Measurements from ENCODE around the gene SLC6A3. TPM values are rescaled to one million over a fixed set of nuclear protein-coding genes. Genes with fewer than 3 reads are reported as not detected.

The SLC6A3 gene
- total RNA-seq, 4 donors from 2014 or later, result not detected

DNA sequence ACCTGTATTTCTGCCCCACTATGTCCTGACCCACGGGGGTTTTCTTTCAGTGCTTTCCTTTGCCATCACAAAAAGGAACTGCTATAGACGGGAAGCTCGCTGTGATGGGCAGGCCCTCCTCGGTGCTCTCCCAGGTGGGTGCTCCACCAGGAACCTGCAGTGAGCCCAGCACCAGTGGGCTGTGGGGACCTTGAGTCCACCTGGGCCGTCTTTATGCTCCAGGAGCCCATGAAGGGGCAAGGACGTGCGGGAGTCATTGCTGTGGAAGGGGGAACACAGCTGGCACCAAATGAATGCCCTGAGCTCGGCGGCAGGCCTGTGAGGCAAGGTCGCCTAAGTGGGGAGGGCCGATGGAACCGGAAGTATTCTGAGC is 36.7 kb upstream of the SLC6A3 start:
- H3K4me1 ChIP-seq, result no peaks in the 10 kb centered on the region
- intact Hi-C loops (cut with DNase I; ENCODE audit: low total_unique reads), result no loop called here
- no peak overlapping the region for H3K27ac ChIP-seq
- H3K9me3 ChIP-seq, result no peaks in the 10 kb centered on the region
- H3K27me3 ChIP-seq, result no peaks in the 10 kb centered on the region
- no peak overlapping the region for H3K4me3 ChIP-seq
- no peak for ATAC-seq
- no peaks in the 10 kb centered on the region for H3K36me3 ChIP-seq
- in situ Hi-C loops (cut with MboI; ENCODE audit: low sequenced_read_pairs in 4 of 4), result no loop called here
- DNase-seq, result no peak
- TF ChIP-seq POLR2A (IDR thresholded peaks at IDR 0.05) (no peak), CTCF (IDR thresholded peaks at IDR 0.05 in 4 of 5, conservative IDR thresholded peaks at IDR 0.05 in 1 of 5) (no peak)

- H3K27me3 ChIP-seq, result no peaks in the 10 kb centered on the region
- no peak for ATAC-seq
- in situ Hi-C loops (cut with MboI; ENCODE audit: low sequenced_read_pairs in 4 of 4), result no loop called here
- no peak for DNase-seq
- no peaks in the 10 kb centered on the region for H3K36me3 ChIP-seq
- no peak overlapping the region for H3K4me3 ChIP-seq
- TF ChIP-seq CTCF (IDR thresholded peaks at IDR 0.05 in 4 of 5, conservative IDR thresholded peaks at IDR 0.05 in 1 of 5) (no peak), POLR2A (IDR thresholded peaks at IDR 0.05) (no peak)
- intact Hi-C loops (cut with DNase I; ENCODE audit: low total_unique reads), result no loop called here
- no peak overlapping the region for H3K27ac ChIP-seq
- no peaks in the 10 kb centered on the region for H3K9me3 ChIP-seq
- H3K4me1 ChIP-seq, result no peaks in the 10 kb centered on the region
These were observed 36.2 kb upstream of the SLC6A3 start for GRCh38 chr5:1481266-1481958.

GRCh38 chr5:1480806-1481205 is 35.6 kb upstream of the SLC6A3 start:
- H3K4me3 ChIP-seq, result no peak overlapping the region
- no peaks in the 10 kb centered on the region for H3K27me3 ChIP-seq
- no peak overlapping the region for H3K27ac ChIP-seq
- in situ Hi-C loops (cut with MboI; ENCODE audit: low sequenced_read_pairs in 4 of 4), result no loop called here
- intact Hi-C loops (cut with DNase I; ENCODE audit: low total_unique reads), result no loop called here
- ATAC-seq (no peak), DNase-seq (no peak)
- no peaks in the 10 kb centered on the region for H3K4me1 ChIP-seq
- H3K9me3 ChIP-seq, result no peaks in the 10 kb centered on the region
- H3K36me3 ChIP-seq, result no peaks in the 10 kb centered on the region
- TF ChIP-seq CTCF (IDR thresholded peaks at IDR 0.05 in 4 of 5, conservative IDR thresholded peaks at IDR 0.05 in 1 of 5) (no peak), POLR2A (IDR thresholded peaks at IDR 0.05) (no peak)

- no peak overlapping the region for H3K27ac ChIP-seq
- intact Hi-C loops (cut with DNase I; ENCODE audit: low total_unique reads), result no loop called here
These were observed 35.0 kb upstream of the SLC6A3 start for GRCh38 chr5:1480217-1480616.

More at GRCh38 chr5:1480217-1480616, 35.0 kb upstream of the SLC6A3 start:
- H3K36me3 ChIP-seq, result no peaks in the 10 kb centered on the region
- peak in 1 of 2 donors; percentile 41 for DNase-seq
- no peaks in the 10 kb centered on the region for H3K27me3 ChIP-seq
- TF ChIP-seq POLR2A (IDR thresholded peaks at IDR 0.05), result peak in 1 of 2 donors; percentile 41
- TF ChIP-seq CTCF (IDR thresholded peaks at IDR 0.05 in 4 of 5, conservative IDR thresholded peaks at IDR 0.05 in 1 of 5), result no peak
- no peaks in the 10 kb centered on the region for H3K4me1 ChIP-seq
- no peaks in the 10 kb centered on the region for H3K9me3 ChIP-seq
- H3K4me3 ChIP-seq, result no peak overlapping the region
- in situ Hi-C loops (cut with MboI; ENCODE audit: low sequenced_read_pairs in 4 of 4), result no loop called here
- no peak for ATAC-seq
